GM19099 (cell line): ENCODE measurements around the gene SYNE2.

ENCODE experiments used
- POLR2A ChIP-seq: IDR thresholded peaks from 3 replicates; pipeline ENCODE4 v1.6.1; 2011; ENCODE audit warnings: low read depth; ENCODE audit not compliant: insufficient read length; ENCODE audit errors: extremely low read depth

The SYNE2 gene

DNA sequence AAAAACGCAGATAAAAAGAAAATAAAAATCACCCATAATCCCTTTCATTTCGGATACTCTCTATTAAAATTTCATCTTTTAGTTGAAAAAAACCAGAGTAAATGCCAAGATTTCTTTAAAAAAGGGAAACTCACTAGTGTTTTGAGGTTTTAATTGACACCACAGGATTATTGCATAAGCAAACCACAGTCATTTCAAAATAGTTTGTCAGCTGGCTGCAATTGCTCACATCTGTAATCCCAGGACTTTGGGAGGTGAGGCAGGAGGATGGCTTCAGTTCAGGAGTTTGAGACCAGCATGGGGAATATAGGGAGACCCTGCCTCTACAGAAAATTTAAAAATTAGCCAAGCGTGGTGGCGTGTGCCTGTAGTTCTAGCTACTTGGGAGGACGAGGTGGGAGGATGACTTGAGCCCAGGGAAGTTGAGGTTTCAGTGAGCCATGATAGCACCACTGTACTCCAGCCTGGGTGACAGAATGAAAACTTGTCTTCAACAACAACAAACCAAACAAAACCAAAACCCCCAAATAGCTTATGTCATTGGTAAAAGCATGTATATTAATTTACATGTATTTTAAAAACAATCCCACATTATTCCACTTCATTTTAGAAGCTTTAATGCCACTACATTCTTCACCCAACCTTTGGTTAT lies 48.8 kb downstream of the SYNE2 start:
- no peak for TF ChIP-seq POLR2A

DNA sequence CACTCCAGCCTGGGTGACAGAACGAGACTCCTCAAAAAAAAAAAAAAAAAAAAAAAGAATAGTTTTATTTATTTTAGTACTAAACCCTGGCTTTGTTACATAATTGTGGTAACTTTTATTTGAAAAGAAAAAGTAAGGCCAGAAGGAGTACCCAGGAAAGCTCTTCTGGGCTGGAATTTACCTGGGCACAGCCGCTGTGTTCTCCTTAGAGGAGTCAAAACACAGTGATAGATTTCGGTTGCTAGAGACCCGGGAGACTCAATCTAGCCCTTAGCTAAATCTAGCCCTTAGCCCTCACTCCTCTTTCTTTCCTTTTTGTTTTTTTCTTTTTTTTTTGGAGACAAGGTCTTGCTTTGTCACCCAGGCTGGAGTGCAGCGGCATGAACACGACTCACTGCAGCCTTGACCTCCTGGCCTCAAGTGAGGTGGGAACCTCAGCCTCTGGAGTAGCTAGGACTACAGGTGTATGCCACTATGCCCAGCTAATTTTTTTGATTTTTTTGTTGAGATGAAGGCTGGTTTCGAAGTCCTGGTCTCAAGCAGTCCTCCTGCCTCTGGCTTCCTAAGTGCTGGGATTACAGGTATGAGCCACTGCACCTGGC lies 49.7 kb downstream of the SYNE2 start:
- no peak for TF ChIP-seq POLR2A

- no peak for TF ChIP-seq POLR2A
Observed at GRCh38 chr14:63904724-63905123, 51.9 kb downstream of the SYNE2 start.

GRCh38 chr14:63905370-63905769 lies 52.6 kb downstream of the SYNE2 start:
- no peak for TF ChIP-seq POLR2A

DNA sequence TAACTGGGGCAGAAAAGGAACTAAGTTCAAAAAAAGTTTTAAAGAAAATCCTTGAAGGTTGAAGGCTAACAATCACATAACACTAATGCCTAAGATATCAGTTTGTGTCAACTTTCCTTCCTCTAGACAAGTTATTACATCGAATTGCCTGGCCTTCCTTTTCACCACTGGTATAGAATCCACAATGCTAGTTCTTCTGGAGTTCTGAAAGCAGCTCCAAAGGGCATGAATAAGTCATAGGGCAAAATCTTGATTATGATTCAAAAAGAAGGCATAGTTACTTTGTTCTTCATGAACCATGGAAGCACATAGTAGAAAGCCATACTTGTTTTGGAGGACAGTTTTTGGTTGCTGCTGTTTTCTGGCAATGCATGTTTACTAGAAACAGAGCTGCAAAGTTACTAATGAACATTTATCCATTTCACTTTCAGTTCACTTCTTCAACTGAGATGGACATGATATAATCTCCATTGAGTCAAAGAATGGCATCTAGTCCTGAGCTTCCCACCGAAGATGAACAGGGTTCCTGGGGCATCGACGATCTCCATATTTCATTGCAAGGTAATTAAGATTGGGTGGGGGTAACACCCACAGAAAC lies 56.0 kb downstream of the SYNE2 start:
- TF ChIP-seq POLR2A: no peak

- TF ChIP-seq POLR2A: no peak
Observed at GRCh38 chr14:63909984-63910383, 57.2 kb downstream of the SYNE2 start.

GRCh38 chr14:63910583-63911363 lies 58.0 kb downstream of the SYNE2 start:
- no peak for TF ChIP-seq POLR2A

- no peak for TF ChIP-seq POLR2A
Observed at GRCh38 chr14:63911404-63911803, 58.6 kb downstream of the SYNE2 start.

GRCh38 chr14:63912286-63912685 lies 59.5 kb downstream of the SYNE2 start:
- no peak for TF ChIP-seq POLR2A

GRCh38 chr14:63918411-63918810 lies 65.6 kb downstream of the SYNE2 start:
- TF ChIP-seq POLR2A: no peak

- TF ChIP-seq POLR2A: no peak
Observed at GRCh38 chr14:63922696-63923421, 70.1 kb downstream of the SYNE2 start.

- no peak for TF ChIP-seq POLR2A
Observed at GRCh38 chr14:63923422-63923752, 70.6 kb downstream of the SYNE2 start.

DNA sequence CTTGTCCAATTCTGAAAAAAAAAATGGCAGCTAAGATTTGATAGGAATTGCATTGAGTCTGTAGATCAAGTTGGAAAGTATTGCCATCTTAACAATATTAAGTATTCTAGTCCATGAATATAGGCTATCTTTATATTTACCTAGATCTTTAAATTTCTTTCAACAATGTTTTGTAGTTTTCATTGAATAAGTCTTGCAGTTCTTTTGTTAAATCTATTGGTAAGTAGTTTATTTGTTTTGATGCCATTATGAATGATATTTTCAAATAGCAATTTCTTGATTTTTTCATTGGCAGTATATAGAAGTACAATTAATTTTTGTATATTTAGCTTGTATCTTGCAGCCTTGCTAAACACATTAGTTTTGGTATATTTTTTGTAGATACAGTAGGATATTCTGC lies 71.6 kb downstream of the SYNE2 start:
- no peak for TF ChIP-seq POLR2A

DNA sequence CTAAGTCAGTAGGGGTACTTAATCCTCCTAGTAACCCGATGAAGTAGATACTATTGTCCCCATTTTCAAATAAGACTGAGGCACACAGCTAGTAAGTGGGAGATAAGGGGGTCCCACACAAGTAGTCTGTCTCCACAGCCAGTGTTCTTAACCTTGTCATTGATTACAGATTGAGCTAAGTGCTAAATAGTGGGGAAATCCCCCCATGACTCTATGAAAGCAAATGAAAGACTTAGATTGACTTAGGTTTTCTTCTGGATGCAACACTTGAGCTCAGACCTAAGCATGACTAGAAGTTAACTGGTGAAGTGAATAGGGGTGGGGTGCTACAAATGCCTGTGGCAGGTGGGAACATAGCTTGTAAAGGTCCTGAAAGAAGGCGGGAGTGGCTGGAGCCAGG lies 73.8 kb downstream of the SYNE2 start:
- no peak for TF ChIP-seq POLR2A

- TF ChIP-seq POLR2A: no peak
Observed at GRCh38 chr14:63928744-63929174, 76.0 kb downstream of the SYNE2 start.
